Fibroblast of lung (primary cell): ENCODE data around the gene KIF26A. TPM values are rescaled to one million over a fixed set of nuclear protein-coding genes. Genes with fewer than 3 reads are reported as not detected.

ENCODE experiments used
- DNase-seq, 2 donors: peaks; one replicate each; pipeline versions ENCODE4 v3.0.0 to v3.0.0-alpha.2; 2010; ENCODE audit warnings: low read depth in 2 of 2
- H2AFZ ChIP-seq: 2 replicates; pipeline ENCODE4 v1.5.1; 2012; ENCODE audit warnings: low read length, control low read depth, inconsistent platforms
- H3K27ac ChIP-seq: 2 replicates; pipeline ENCODE4 v1.5.1; 2011; ENCODE audit warnings: low read length, control low read depth; ENCODE audit not compliant: insufficient read depth
- H3K27me3 ChIP-seq: 2 replicates; pipeline ENCODE4 v1.5.1; 2011; ENCODE audit warnings: mild to moderate bottlenecking, low read length; ENCODE audit not compliant: control insufficient read depth, insufficient read depth
- H3K36me3 ChIP-seq: 2 replicates; pipeline ENCODE4 v1.5.1; 2011; ENCODE audit warnings: low read length; ENCODE audit not compliant: control insufficient read depth, insufficient read depth
- H3K4me1 ChIP-seq: 2 replicates; pipeline ENCODE4 v1.5.1; 2011; ENCODE audit warnings: low read length; ENCODE audit not compliant: control insufficient read depth, insufficient read depth; ENCODE audit errors: extremely low read depth
- H3K4me2 ChIP-seq: 2 replicates; pipeline ENCODE4 v1.5.1; 2011; ENCODE audit warnings: low read length, control low read depth; ENCODE audit not compliant: insufficient read depth; ENCODE audit errors: extremely low read depth
- H3K4me3 ChIP-seq, 4 experiments: fragments of 200-600 bp in 1 of 4; sonication (generic) in 1 of 4; replicated peaks in 1 of 4; 2 replicates each; pipeline ENCODE4 v1.5.1; 2011 to 2016; ENCODE audit warnings: low read length in 4 of 4, low read depth in 3 of 4, mild to moderate bottlenecking in 3 of 4, control low read depth in 2 of 4, inconsistent platforms in 1 of 4, mixed read lengths in 1 of 4; ENCODE audit not compliant: insufficient read depth in 1 of 4; ENCODE audit errors: control extremely low read depth in 1 of 4
- H3K79me2 ChIP-seq: 2 replicates; pipeline ENCODE4 v1.5.1; 2012; ENCODE audit warnings: mild to moderate bottlenecking, low read length, inconsistent platforms; ENCODE audit not compliant: control insufficient read depth, insufficient read depth
- H3K9ac ChIP-seq: 2 replicates; pipeline ENCODE4 v1.5.1; 2011; ENCODE audit warnings: mild to moderate bottlenecking, low read length, control low read depth; ENCODE audit not compliant: insufficient read depth
- H3K9me3 ChIP-seq: 2 replicates; pipeline ENCODE4 v1.5.1; 2012; ENCODE audit warnings: low read depth, low read length; ENCODE audit not compliant: control insufficient read depth, insufficient read depth
- H4K20me1 ChIP-seq: 2 replicates; pipeline ENCODE4 v1.5.1; 2011; ENCODE audit warnings: low read length; ENCODE audit not compliant: control insufficient read depth, insufficient read depth; ENCODE audit errors: extremely low read depth
- CTCF ChIP-seq, 2 donors: IDR thresholded peaks in 1 of 2; conservative IDR thresholded peaks in 1 of 2; 1 replicate in 1 of 2; 2 replicates in 1 of 2; pipeline ENCODE4 v1.5.1; 2011 to 2012; ENCODE audit warnings: low read length in 2 of 2, control low read depth in 1 of 2, inconsistent platforms in 1 of 2, low read depth in 1 of 2, mild to moderate bottlenecking in 1 of 2
- EZH2 ChIP-seq: IDR thresholded peaks from 2 replicates; pipeline ENCODE4 v1.5.1; 2012; ENCODE audit warnings: low read length, control low read depth, mild to moderate bottlenecking; ENCODE audit errors: missing control alignments
- polyA plus RNA-seq, 2 donors: library from polyadenylated mRNA; depleted of rRNA in 1 of 2; stranded (reverse) in 1 of 2; unstranded in 1 of 2; fragments of >200 nt; gene quantifications; 2 replicates each; pipeline ENCODE4 v1.2.1, GENCODE V29; 2011 to 2012; ENCODE audit warnings: missing spikeins in 1 of 2
- total RNA-seq: library from RNA; depleted of rRNA; stranded (reverse); fragments of >200 nt; gene quantifications from 2 replicates; pipeline ENCODE4 v1.2.1, GENCODE V29; 2014

Gene KIF26A
- total and polyA plus RNA-seq, 2 donors (not counting 1 experiment from before 2014, with no cell fraction given) = 0.01 to 2.0 TPM

- Histone ChIP-seq H3K4me1 (no peaks in the 10 kb centered on the region), H3K4me3 (no peak overlapping the region), H2AFZ (no peak overlapping the region), H3K79me2 (no peaks in the 10 kb centered on the region), H3K9me3 (no peaks in the 10 kb centered on the region), H3K27ac (no peak overlapping the region), H3K36me3 (no peaks in the 10 kb centered on the region), H4K20me1 (no peaks in the 10 kb centered on the region), H3K27me3 (no peaks in the 10 kb centered on the region), H3K4me2 (no peak overlapping the region), H3K9ac (no peak overlapping the region)
- no peak for DNase-seq
- no peak for TF ChIP-seq CTCF (conservative IDR thresholded peaks at IDR 0.05 in 1 of 2, IDR thresholded peaks at IDR 0.05 in 1 of 2; ENCODE audit: low read depth in 1 of 2, low read length in 2 of 2)
- no peak for TF ChIP-seq EZH2
Measured at GRCh38 chr14:104169005-104169698, 30.8 kb downstream of the KIF26A start.

- Histone ChIP-seq H3K4me3 (no peak overlapping the region), H3K4me1 (no peaks in the 10 kb centered on the region), H3K79me2 (no peaks in the 10 kb centered on the region), H3K36me3 (no peaks in the 10 kb centered on the region), H3K9ac (no peak overlapping the region), H4K20me1 (no peaks in the 10 kb centered on the region), H2AFZ (no peak overlapping the region), H3K27me3 (no peaks in the 10 kb centered on the region), H3K27ac (no peak overlapping the region), H3K4me2 (no peak overlapping the region), H3K9me3 (no peaks in the 10 kb centered on the region)
- DNase-seq = no peak
- TF ChIP-seq CTCF (conservative IDR thresholded peaks at IDR 0.05 in 1 of 2, IDR thresholded peaks at IDR 0.05 in 1 of 2; ENCODE audit: low read depth in 1 of 2, low read length in 2 of 2) = no peak
- no peak for TF ChIP-seq EZH2
Measured at GRCh38 chr14:104169699-104170479, 31.5 kb downstream of the KIF26A start.

GRCh38 chr14:104171029-104171697, 32.8 kb downstream of the KIF26A start:
- Histone ChIP-seq H3K4me1 (no peaks in the 10 kb centered on the region), H3K9me3 (no peaks in the 10 kb centered on the region), H3K36me3 (no peaks in the 10 kb centered on the region), H4K20me1 (no peaks in the 10 kb centered on the region), H2AFZ (no peak overlapping the region), H3K4me3 (no peak overlapping the region), H3K27ac (no peak overlapping the region), H3K27me3 (no peaks in the 10 kb centered on the region), H3K4me2 (no peak overlapping the region), H3K9ac (no peak overlapping the region), H3K79me2 (no peaks in the 10 kb centered on the region)
- DNase-seq = no peak
- no peak for TF ChIP-seq EZH2
